ENCODE measurements around the gene SPI1.
"Not testable (repeated sequence)": the region's sequence is repeated elsewhere in the genome, so short reads cannot be mapped to it uniquely, and the experiment has no call there.

Gene SPI1

DNA sequence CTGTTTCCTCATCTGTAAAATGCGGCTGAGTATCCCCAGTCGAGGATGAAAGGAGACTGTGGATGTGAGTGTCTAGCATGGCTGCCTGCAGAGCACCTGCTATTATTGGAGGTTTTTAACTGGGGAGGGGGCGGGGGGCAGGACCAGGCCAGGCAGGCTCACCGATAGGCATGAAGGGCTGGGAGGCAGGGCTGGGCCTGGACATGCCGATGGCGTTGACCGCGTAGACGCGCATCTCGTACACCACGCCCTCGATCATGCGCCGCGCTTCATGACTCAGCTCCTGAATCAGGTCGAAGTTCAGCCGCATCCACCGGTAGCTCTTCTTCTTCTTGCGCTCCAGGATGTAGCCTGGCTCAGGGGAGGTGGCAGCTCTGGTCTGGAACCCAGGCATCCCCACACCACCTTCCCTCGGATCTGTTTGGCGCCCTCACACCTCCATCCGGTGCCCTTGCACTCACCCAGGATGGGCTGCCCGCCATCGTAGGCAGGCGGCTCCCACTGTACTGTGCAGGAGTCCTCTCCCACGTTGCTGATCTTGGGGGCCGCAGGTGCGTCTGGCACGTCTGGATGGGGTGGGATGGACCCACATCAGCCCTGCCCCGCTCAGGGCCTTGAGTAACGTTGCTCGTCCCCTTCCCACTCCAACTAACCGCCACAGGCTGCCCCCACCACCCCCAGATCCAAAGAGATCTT, 41.0 kb downstream of the SPI1 start:
- DNase-seq, result no peak

GRCh38 chr11:47336595-47336994, 41.8 kb downstream of the SPI1 start:
- no peak for DNase-seq

DNA sequence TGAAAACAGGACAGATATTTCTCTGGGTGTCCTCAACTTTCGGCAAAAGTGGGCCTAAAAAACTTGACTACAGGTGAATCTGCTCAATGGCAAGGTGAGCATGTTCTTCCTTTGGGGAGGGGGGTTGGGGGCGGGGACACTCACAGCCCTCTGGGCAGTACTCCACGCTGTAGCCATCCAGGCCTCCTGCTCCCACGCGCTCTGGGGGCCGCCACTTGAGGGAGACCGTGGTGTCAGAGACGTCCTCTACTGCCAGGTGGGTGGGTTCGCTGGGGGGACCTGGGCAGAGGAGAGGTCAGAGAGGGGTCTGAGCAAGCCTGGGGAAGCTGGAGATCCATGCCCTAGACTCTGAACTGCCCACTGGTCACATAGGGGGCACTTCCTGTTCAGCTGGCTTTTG, 42.6 kb downstream of the SPI1 start:
- no peak for DNase-seq

DNA sequence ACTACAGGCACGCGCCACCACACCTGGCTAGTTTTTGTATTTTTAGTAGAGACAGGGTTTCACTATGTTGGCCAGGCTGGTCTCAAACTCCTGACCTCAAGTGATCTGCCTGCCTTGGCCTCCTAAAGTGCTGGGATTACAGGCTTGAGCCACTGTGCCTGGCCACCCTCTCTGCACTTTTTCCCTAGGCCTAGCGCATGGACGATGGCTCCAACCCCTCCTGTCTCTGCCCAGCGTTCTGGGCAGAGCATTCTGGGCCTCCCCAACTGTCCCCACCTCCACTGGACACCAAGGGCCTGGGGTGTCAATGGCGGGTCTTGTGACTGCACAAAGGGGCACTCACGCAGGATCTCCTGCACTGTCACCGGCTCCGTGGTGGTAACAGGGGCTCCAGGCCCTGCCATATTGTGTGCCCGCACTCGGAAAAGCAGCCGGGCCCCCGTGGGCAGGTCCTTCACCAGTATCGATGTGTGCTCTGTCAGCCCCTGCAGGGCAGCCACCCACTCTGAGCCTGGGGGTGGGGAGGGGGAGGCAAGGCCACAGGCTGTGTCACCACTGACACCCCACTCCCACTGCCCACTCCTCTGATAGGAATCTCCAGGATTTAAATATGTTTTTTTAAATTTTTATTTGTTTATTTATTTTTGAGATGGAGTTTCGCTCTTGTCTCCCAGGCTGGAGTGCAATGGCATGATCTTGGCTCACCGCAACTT, 43.5 kb downstream of the SPI1 start:
- not testable (repeated sequence) for DNase-seq

- DNase-seq, result no peak
Observed at GRCh38 chr11:47333886-47334443, 44.4 kb downstream of the SPI1 start.

DNA sequence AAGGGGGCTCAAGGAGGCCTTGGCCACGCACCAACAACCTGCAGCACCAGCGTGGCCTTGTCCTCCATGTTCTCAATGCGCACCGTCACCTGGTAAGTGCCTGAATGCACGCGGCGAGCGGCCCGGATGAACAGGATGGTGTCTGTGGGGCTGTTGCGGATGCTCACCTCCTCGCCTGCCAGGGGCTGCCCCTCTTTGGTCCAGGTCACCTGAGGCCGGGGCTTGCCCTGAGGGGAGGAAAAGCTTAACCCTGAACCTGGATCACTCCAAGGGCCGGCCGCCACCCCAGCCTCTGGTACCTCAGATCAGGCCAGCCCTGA, 44.9 kb downstream of the SPI1 start:
- DNase-seq, result no peak

- DNase-seq, result no peak
Observed at GRCh38 chr11:47332791-47333525, 45.4 kb downstream of the SPI1 start.

- DNase-seq, result no peak
Observed at GRCh38 chr11:47332303-47332711, 46.0 kb downstream of the SPI1 start.

DNA sequence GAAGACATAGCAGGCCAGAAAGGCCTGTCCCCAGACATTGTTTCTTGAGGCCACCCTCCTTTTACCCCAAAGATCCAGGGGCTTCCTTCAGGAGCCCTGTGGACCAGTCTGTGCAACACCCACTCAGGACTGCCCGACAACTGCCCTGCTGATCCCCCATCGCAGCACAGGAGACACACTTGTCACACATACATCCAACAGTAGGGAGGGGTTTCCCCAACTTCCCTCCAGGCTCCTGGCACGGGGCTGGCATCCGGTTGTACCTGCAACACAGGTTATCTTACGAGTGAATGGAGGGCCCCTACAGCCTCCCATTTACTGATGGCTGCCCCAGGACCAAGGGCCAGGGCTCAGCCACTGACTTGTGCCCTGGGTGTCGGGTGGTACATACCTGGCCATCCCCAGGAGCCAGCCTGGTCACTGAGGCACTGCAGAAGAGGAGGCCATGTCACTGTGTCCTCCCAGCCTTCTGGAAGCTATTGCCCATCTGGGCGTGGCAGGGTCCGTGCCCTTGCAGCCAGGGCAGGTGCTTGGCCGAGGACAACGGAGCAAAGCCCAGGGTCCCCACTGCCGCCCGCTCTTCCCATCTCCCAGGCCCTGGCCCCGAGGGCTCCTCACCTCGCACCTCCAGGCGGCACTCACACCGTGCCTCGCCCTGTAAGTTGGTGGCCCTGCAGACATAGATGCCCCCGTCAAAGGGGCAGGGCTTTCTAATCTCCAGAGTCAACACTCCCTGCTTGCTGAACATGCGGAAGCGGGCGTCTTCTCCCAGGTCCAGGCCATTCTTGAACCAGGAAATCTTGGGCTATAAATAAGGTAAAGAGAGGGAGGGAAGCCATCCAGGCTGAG, 46.7 kb downstream of the SPI1 start:
- DNase-seq, result no peak

DNA sequence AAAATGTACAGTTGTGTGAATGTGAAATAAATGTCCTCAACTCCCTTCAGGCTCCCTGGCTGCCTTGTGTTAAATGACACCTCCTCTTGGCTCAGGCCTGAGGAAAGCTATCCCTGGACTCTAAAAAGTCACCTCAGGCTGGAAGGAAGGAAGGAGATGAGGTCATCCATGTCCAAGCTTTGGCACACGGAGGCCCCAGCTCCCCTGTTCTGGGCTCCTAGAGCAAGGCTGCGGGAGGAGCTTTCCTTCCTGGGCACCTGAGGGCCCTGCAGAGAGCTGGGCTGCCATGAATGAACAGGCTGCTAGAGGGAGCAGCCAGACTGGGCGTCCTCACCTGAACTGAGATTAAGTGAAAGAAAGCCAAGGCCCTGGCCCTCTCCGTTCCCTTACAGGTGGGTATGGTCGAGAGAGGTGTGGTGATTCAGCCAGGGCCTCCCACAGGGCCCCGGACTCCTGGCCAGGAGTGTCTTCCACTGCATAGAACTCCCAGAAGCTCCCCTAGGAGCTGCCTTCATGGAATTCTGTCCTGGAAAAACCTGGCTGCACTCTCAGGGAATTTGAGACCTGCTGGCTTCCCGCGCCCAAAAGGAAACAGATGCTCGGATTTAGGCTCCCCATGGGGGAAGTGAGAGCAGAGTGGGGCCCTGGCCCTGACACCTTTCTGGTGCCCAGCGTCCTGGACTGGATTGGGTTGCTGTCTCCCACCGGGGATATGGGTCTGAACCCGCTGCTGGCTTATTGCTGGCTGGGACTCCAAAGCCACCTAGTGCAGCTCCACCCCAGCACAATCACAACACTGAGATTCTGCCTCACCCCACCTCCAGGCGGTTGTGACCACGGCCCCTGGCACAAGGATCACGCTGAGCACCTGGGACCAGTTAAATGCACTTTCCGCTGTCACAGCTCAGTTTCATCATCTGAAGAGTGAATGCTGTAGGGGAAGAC, 48.1 kb downstream of the SPI1 start:
- DNase-seq, result no peak

DNA sequence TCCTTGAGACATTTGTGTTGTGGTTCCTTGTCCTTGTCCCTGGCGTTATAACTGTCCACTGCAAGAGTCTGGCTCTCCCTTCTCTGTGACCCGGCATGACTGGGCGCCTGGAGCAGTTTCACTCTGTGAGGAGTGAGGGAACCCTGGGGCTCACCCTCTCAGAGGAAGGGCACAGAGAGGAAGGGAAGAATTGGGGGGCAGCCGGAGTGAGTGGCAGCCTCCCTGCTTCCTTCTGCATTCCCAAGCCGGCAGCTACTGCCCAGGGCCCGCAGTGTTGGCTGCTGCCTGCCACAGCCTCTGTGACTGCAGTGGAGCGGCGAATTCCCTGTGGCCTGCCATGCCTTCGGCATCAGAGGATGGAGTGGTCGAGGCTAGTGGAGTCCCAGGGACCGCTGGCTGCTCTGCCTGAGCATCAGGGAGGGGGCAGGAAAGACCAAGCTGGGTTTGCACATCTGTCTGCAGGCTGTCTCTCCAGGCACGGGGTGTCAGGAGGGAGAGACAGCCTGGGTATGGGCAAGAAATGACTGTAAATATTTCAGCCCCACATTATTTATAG, 48.8 kb downstream of the SPI1 start:
- no peak for DNase-seq

- DNase-seq, result no peak
Observed at GRCh38 chr11:47328449-47329390, 49.6 kb downstream of the SPI1 start.

DNA sequence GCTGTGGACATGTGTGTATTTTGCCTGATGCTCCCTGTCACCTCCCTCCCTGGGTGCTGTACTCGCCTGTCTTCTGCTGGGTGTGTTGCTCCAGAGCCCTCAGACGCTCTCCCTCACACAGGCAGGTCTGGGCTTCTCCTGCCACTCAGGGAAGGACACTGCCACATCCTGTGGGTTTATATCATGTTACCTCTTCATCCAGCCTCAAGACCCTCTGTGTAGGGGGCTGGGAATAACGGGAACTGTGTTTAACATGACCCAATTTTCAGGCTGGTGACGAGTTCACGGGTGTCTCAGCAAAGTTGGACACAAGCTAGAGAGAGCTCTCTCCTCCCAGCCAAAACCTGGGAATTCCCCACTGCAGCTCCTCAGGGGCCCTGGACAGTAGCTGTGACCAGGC, 50.4 kb downstream of the SPI1 start:
- no peak for DNase-seq

DNA sequence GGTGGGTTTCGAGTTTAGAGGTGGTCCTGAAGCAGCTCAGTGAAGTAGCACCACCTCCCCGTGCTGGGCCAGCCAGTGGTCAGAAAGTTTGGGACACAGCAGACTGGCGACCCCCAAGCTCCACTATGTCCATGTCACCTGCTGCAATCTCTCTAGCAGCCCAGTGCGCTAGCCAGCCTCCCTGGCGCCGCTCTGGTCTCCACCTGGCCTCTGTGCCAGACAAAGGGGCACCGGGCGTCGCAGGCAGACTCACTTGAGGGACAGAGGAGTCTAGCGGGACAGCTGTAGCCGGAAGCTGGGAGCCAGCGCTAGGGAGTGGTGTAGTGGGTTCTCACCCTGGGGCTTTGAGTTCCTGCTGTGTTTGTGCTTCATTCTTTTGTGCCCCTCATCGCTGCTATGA, 51.3 kb downstream of the SPI1 start:
- no peak for DNase-seq

- no peak for DNase-seq
Observed at GRCh38 chr11:47326198-47326597, 52.1 kb downstream of the SPI1 start.

DNA sequence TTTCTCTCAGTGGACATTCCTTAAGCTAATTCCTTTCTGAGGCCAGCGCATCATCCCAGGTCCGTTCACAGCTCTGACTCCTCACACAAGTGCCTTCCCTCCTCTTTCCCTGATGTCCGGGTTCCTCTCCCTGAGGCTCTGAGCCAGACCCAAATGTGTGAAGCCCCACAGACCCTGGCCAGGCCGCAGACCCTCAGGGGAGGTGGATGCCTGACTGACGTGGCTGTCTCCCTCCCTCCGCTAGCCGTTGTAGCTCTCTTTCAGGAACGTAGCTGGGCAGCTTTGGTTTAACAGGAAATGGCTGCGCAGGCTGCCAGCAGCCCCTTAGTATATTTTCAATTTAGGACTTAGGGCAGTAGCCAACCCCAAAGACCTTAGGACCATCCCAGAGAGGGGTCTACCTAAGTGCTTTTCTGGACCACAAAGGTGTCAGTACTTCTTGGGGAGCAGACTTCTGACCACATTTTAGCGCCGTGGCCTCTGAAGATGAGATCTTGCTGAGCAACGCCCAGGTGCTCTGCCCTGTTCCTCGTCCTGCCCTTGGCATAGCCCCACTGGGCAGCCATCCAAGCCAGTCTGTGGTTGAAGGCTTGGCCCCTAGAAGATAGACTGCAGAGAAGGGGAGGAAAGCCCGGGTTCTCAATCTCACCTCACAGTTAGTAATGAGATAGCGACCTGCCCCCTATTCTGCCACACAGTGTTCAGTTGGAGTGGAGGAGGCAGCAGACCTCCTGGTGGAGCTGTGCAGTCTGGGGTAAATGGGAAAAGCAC, 52.9 kb downstream of the SPI1 start:
- DNase-seq, result no peak

DNA sequence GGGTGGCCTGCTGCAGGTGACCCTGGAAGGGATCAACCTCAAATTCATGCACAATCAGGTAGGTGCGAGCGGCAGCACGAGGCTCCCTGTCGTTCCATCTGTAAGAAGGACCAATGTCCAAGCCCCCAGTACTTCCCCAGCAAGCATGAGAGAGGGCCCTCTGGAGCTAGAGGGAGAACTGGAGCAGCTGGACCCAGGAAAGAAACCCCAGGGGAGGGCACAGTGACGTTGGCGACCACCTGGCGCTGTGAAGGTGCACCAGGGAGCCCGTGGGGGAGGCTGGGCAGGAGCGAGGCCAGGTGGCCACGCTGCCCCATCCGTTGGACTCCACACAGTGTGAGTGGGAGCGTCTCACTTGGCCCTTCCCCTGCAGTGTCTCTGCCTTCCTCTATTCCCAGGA, 53.8 kb downstream of the SPI1 start:
- no peak for DNase-seq

DNA sequence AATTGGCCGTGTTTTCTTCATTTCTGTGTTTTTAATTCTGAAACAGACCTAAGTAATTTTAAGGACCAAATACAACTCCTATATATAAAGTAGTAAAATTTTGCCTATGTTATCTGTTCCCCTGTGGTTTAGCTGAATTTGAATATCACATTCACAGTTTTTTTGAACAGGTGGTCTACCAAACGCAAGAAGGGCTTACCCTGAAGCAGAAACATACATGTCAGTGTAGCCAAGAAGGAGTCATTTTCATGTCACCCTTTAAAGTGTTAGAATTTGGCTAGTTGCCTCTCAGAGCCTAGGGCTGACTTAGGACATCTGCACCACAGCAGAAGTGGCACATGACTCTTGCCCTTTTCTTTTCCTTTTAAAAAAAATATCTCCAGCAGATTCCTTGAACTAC, 60.2 kb downstream of the SPI1 start:
- no peak for DNase-seq

- DNase-seq, result no peak
Observed at GRCh38 chr11:47317064-47317828, 61.1 kb downstream of the SPI1 start.

Measured in NCI-H446 treated with DMSO at 0.1 percent for 48 hours (cell line).